OCI-LY1 (cell line): ENCODE data around the gene PGLYRP2.

Experiments
- H2AFZ ChIP-seq: fragments of 200-600 bp; sonication (generic), shearing (Covaris generic); 2 replicates; pipeline ENCODE4 v1.6.0; 2014; ENCODE audit warnings: antibody characterized with exemption, mild to moderate bottlenecking, low read length
- H3F3A ChIP-seq: fragments of 200-600 bp; sonication (generic), shearing (Covaris generic); 2 replicates; pipeline ENCODE4 v1.6.0; 2014; ENCODE audit warnings: mild to moderate bottlenecking, antibody characterized with exemption, low read length, moderate library complexity; ENCODE audit not compliant: insufficient read depth
- H3K27ac ChIP-seq: fragments of 200-600 bp; sonication (generic); 2 replicates; pipeline ENCODE4 v1.5.1; 2014; ENCODE audit warnings: low read length, mixed run types, mild to moderate bottlenecking, low read depth; ENCODE audit not compliant: poor library complexity, severe bottlenecking
- H3K27me3 ChIP-seq: fragments of 200-600 bp; sonication (generic); 2 replicates; pipeline ENCODE4 v1.6.0; 2014; ENCODE audit warnings: antibody characterized with exemption, mild to moderate bottlenecking, low read length, moderate library complexity; ENCODE audit not compliant: insufficient read depth
- H3K36me3 ChIP-seq: fragments of 200-600 bp; sonication (generic); 2 replicates; pipeline ENCODE4 v1.6.1; 2014; ENCODE audit warnings: mild to moderate bottlenecking, antibody characterized with exemption, low read length, moderate library complexity, mixed read lengths; ENCODE audit not compliant: insufficient read depth
- H3K4me1 ChIP-seq: fragments of 200-600 bp; sonication (generic); 2 replicates; pipeline ENCODE4 v1.5.1; 2014; ENCODE audit warnings: mild to moderate bottlenecking, low read length, moderate library complexity; ENCODE audit not compliant: insufficient read depth, severe bottlenecking
- H3K4me2 ChIP-seq: fragments of 200-600 bp; sonication (generic), shearing (Covaris generic); 2 replicates; pipeline ENCODE4 v1.6.1; 2014; ENCODE audit warnings: low read length
- H3K4me3 ChIP-seq: fragments of 200-600 bp; sonication (generic); 2 replicates; pipeline ENCODE4 v1.5.1; 2014; ENCODE audit warnings: low read length, low read depth, mild to moderate bottlenecking, mixed read lengths; ENCODE audit not compliant: poor library complexity, severe bottlenecking
- H3K79me2 ChIP-seq: fragments of 200-600 bp; shearing (Covaris generic); 2 replicates; pipeline ENCODE4 v1.6.1; 2016; ENCODE audit warnings: mixed run types, low read length, mixed read lengths; ENCODE audit not compliant: insufficient read depth
- H3K9ac ChIP-seq: fragments of 200-600 bp; sonication (generic), shearing (Covaris generic); 2 replicates; pipeline ENCODE4 v1.6.1; 2014; ENCODE audit warnings: mild to moderate bottlenecking, low read length, mixed read lengths
- H3K9me2 ChIP-seq: fragments of 200-600 bp; sonication (generic), shearing (Covaris generic); 2 replicates; pipeline ENCODE4 v1.6.1; 2014; ENCODE audit warnings: low read depth, mild to moderate bottlenecking, low read length, mixed read lengths
- H3K9me3 ChIP-seq: fragments of 200-600 bp; shearing (Covaris generic); 2 replicates; pipeline ENCODE4 v1.6.1; 2014; ENCODE audit warnings: low read length, mixed read lengths
- H4K20me1 ChIP-seq: fragments of 200-600 bp; sonication (generic), shearing (Covaris generic); 2 replicates; pipeline ENCODE4 v1.6.0; 2016; ENCODE audit warnings: mild to moderate bottlenecking, low read length; ENCODE audit not compliant: insufficient read depth
- EZH2 ChIP-seq: fragments of 200-600 bp; sonication (generic), shearing (Covaris generic); IDR thresholded peaks from 2 replicates; pipeline ENCODE4 v1.8.0; 2017; ENCODE audit warnings: borderline replicate concordance, mixed run types, mild to moderate bottlenecking, antibody characterized with exemption, low read length, moderate library complexity, mixed read lengths
- TF ChIP-seq, protein P1 (sequence below): fragments of 200-600 bp; sonication (generic), shearing (Covaris generic); IDR thresholded peaks from 2 replicates; pipeline ENCODE4 v1.5.1; 2017; ENCODE audit warnings: mild to moderate bottlenecking, antibody characterized with exemption, low read length, moderate library complexity, mixed read lengths

The PGLYRP2 gene

DNA sequence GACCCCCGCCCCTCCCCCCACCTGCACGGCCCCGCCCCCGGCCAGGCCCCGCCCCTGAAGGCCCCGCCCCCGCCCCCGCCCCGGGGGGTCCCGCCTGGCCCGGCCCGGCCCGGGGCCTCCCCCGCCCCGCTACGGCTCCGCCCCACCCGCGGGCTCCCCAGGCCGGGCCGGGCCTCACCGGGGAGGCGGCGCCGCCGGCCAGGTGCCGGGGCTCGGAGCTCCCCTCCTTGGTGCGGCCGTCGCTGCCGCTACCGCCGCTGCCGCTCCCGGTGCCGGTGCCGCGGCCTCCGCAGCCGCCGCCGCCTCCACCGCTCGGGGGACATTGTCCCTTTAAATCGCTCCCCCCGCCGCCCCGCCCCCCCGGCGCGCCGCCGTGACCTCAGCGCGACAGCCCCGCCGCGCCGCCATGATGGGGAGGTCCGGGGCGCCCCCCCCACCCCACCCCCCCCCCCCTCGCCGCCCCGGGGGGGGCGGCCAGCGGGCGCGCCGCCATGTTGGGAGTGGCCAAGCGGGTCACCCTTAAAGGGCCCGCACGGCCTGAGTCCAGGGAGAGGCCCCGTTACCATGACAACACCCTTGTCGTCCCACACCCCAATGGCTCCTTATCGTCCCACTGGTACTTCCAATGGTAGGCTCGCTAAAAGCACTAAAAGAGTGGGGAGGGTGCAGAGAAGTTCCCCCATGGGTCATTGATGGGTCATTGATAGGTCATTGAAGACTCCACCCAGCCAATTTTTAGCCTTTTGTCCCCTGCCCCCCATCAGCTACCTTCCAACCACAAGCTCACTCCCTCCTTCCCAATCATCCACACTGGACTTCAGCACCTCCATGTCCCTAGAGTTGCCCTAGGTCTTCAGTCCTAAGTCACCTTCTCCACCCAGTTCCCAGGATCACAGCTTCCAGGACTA, 29.4 kb downstream of the PGLYRP2 start, which contains the start of gene WIZ:
WIZ (minus strand) TSS at position 337 of the 908 bp plus-strand sequence. CDS start 1,649 bp downstream, outside the sequence.
- Histone ChIP-seq H3K4me3 (peak within 1 kb of the TSS; percentile 52), H3K36me3 (peaks cover 11% of the 10 kb centered on the region), H3K9ac (no peak within 1 kb of the TSS), H3K27me3 (peaks cover 3% of the 10 kb centered on the region; the same call in 1 of the 2 replicates), H2AFZ (no peak within 1 kb of the TSS), H4K20me1 (no peaks in the 10 kb centered on the region), H3K4me1 (peaks cover 13% of the 10 kb centered on the region), H3K27ac (no peak within 1 kb of the TSS), H3K4me2 (peak within 1 kb of the TSS; percentile 58; the same call in 1 of the 2 replicates), H3F3A (peaks cover 7% of the 10 kb centered on the region), H3K79me2 (no peaks in the 10 kb centered on the region), H3K9me2 (no peaks in the 10 kb centered on the region), H3K9me3 (no peaks in the 10 kb centered on the region)
- TF ChIP-seq, protein P1, sequence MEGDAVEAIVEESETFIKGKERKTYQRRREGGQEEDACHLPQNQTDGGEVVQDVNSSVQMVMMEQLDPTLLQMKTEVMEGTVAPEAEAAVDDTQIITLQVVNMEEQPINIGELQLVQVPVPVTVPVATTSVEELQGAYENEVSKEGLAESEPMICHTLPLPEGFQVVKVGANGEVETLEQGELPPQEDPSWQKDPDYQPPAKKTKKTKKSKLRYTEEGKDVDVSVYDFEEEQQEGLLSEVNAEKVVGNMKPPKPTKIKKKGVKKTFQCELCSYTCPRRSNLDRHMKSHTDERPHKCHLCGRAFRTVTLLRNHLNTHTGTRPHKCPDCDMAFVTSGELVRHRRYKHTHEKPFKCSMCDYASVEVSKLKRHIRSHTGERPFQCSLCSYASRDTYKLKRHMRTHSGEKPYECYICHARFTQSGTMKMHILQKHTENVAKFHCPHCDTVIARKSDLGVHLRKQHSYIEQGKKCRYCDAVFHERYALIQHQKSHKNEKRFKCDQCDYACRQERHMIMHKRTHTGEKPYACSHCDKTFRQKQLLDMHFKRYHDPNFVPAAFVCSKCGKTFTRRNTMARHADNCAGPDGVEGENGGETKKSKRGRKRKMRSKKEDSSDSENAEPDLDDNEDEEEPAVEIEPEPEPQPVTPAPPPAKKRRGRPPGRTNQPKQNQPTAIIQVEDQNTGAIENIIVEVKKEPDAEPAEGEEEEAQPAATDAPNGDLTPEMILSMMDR = no peak
- TF ChIP-seq EZH2 = no peak

DNA sequence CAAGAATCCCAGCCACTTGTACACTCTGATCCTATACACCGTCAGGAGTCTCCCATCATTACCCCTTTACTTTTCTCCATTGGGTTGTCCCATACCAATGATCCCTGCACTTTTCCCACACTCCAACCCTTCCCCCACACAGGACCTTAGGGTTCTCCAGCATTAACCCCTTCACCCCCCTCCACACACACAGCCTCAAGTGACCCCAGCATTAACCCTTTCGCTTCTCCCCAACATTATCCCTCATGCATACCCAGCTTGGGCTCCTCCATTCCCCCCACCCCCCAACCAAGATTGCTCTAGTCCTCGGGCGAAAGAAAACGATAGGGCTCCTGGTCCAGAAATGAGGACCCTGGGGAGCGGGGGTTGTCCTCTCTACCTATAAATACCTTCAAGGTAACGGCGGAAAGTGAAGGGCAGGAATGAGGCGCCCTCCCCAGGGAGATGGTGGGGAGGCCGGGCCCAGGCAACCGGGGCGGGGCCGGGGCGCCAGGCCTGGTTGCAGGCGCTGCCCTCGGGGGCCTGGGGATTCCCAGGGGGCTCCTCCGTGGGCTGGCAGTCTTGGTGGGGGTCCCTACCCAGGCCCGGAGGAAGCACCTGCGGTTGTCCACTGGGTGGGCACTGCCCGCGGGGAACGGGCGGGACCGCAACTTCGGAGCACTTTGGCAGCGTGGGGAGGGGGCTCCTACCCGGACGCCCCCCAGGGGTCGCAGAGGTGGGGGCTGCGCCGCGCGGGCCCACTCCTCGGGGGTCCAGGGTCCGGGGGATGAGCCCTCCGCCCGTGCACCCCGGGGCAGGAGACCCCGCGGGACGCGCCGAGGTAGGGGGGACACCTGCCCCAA, 30.3 kb downstream of the PGLYRP2 start:
- Histone ChIP-seq H3K4me2 (peak overlapping the region; percentile 58; the same call in 1 of the 2 replicates), H3K9me2 (no peaks in the 10 kb centered on the region), H3K4me1 (peaks cover 13% of the 10 kb centered on the region), H3K27me3 (peaks cover 3% of the 10 kb centered on the region; the same call in 1 of the 2 replicates), H3K79me2 (no peaks in the 10 kb centered on the region), H3K9ac (no peak overlapping the region), H3K9me3 (no peaks in the 10 kb centered on the region), H3K27ac (no peak overlapping the region), H2AFZ (no peak overlapping the region), H4K20me1 (no peaks in the 10 kb centered on the region), H3K36me3 (peaks cover 4% of the 10 kb centered on the region; the same call in 1 of the 2 replicates), H3K4me3 (peak overlapping the region; percentile 52), H3F3A (peaks cover 7% of the 10 kb centered on the region)
- TF ChIP-seq, protein P1 = no peak
- no peak for TF ChIP-seq EZH2

DNA sequence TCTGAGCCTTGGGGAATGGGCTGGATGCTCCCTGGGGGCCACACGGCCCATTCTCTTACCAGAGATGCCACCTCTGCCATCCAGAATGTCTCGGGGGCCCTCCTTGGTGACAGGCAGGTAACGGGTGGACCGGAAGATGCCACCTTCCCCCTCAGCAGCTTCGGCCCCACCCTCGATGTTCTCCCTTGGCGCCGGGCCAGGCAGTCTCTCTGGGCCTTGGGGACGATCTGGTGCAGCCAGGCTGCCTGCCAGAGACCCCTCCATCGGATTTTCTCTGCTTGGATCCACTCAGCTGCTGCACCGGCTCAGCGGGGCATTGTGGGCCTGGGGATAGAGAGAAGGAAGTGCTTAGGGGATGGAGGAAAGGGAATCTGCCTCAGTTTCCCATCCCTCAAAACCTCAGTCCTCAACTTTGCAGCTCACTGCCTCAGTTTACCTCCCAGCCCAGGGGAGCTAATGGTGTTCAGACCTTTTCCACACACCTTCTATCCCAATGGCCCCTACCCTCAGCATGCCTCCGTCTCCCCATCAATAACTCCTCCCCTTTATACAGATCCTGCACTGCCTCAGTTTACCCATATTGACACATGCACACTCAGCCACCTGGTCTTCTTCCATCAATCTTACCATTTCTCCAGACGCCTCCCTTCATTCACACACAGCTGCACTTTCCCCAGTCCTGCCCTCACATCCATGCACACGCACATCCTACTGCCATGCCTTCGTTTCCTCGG, 31.1 kb downstream of the PGLYRP2 start:
- Histone ChIP-seq H2AFZ (no peak overlapping the region), H3K4me2 (peak overlapping the region; percentile 58; the same call in 1 of the 2 replicates), H3K4me3 (no peak overlapping the region)

More for the DNA sequence above, 31.1 kb downstream of the PGLYRP2 start:
- peaks cover 7% of the 10 kb centered on the region for H3F3A ChIP-seq
- no peaks in the 10 kb centered on the region for H3K79me2 ChIP-seq
- H3K9me2 ChIP-seq = no peaks in the 10 kb centered on the region
- peaks cover 4% of the 10 kb centered on the region; the same call in 1 of the 2 replicates for H3K36me3 ChIP-seq
- peaks cover 13% of the 10 kb centered on the region for H3K4me1 ChIP-seq
- TF ChIP-seq, protein P1 = no peak
- H3K9ac ChIP-seq = no peak overlapping the region
- no peaks in the 10 kb centered on the region for H4K20me1 ChIP-seq
- peaks cover 3% of the 10 kb centered on the region; the same call in 1 of the 2 replicates for H3K27me3 ChIP-seq
- no peaks in the 10 kb centered on the region for H3K9me3 ChIP-seq
- H3K27ac ChIP-seq = no peak overlapping the region
